ENCODE results near the gene AUTS2.
A peak's percentile ranks its signal among the peaks of the same experiment; 100 is the strongest.

Gene AUTS2

GRCh38 chr7:69598081-69598486 lies at the start of gene AUTS2:
TSS of gene AUTS2 (plus strand) at chr7:69598475. CDS start at chr7:69599654, 1,179 bp downstream.
- peak; percentile 21 to 72 for DNase-seq

- no peak for DNase-seq
Observed at GRCh38 chr7:69550991-69551390, 47.3 kb upstream of the AUTS2 start.

GRCh38 chr7:69553190-69553589 lies 45.1 kb upstream of the AUTS2 start:
- no peak for DNase-seq

GRCh38 chr7:69561266-69561960 lies 36.9 kb upstream of the AUTS2 start:
- DNase-seq = no peak

- peak; percentile 12 to 73 for DNase-seq
Observed at GRCh38 chr7:69564454-69565417, 33.5 kb upstream of the AUTS2 start.

- no peak for DNase-seq
Observed at GRCh38 chr7:69567800-69568199, 30.5 kb upstream of the AUTS2 start.

- no peak for DNase-seq
Observed at GRCh38 chr7:69568266-69568665, 30.0 kb upstream of the AUTS2 start.

- no peak for DNase-seq
Observed at GRCh38 chr7:69575651-69576050, 22.6 kb upstream of the AUTS2 start.

- peak; percentile 32 to 77 for DNase-seq
Observed at GRCh38 chr7:69577221-69577620, 21.1 kb upstream of the AUTS2 start.

- DNase-seq = no peak
Observed at GRCh38 chr7:69585169-69585568, 13.1 kb upstream of the AUTS2 start.

GRCh38 chr7:69586321-69586720 lies 12.0 kb upstream of the AUTS2 start:
- no peak for DNase-seq

GRCh38 chr7:69588773-69589172 lies 9.5 kb upstream of the AUTS2 start:
- DNase-seq = no peak

GRCh38 chr7:69591805-69592204 lies 6.5 kb upstream of the AUTS2 start:
- no peak for DNase-seq

GRCh38 chr7:69593511-69593910 lies 4.8 kb upstream of the AUTS2 start:
- DNase-seq = no peak

- no peak for DNase-seq
Observed at GRCh38 chr7:69595415-69595814, 2.9 kb upstream of the AUTS2 start.

- no peak for DNase-seq
Observed at GRCh38 chr7:69596056-69596455, 2.2 kb upstream of the AUTS2 start.

GRCh38 chr7:69596723-69597277 lies 1.5 kb upstream of the AUTS2 start:
- no peak for DNase-seq

GRCh38 chr7:69597278-69598076 lies 798 bp upstream of the AUTS2 start:
- no peak for DNase-seq

- no peak for DNase-seq
Observed at GRCh38 chr7:69598487-69599285, 411 bp downstream of the AUTS2 start.

- peak in 1 of 2 experiments; percentile 1 for DNase-seq
Observed at GRCh38 chr7:69599286-69599954, 1.1 kb downstream of the AUTS2 start.
